Kidney glomerular epithelial cell (primary cell): ENCODE data around the gene JPT2.
"Not testable (repeated sequence)": the region's sequence is repeated elsewhere in the genome, so short reads cannot be mapped to it uniquely, and the experiment has no call there.

ENCODE experiments used
- DNase-seq: peaks from one replicate; lab custom pipeline; 2025; lab: John Stamatoyannopoulos, UW

JPT2 gene

DNA sequence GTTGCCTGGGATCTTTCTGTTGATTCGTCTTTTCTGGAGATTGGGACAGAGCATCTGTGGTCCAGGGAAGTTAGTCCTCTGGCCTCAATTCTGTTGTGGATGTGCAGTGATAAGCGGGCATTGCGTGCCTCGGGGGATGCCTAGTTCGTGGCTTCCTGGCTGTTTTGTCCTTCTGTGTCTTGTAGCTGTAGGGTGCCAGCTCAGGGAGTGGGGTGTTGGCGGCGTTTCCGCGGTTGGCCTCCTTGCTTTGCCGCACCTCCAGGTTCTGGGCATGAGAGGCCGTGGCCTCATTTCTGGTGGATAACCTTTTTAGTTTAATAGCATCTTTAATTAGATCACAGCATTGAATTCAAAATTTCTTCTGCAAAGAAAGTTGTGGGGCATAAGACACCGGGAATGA, 1.4 kb upstream of the JPT2 start:
- DNase-seq = no peak

DNA sequence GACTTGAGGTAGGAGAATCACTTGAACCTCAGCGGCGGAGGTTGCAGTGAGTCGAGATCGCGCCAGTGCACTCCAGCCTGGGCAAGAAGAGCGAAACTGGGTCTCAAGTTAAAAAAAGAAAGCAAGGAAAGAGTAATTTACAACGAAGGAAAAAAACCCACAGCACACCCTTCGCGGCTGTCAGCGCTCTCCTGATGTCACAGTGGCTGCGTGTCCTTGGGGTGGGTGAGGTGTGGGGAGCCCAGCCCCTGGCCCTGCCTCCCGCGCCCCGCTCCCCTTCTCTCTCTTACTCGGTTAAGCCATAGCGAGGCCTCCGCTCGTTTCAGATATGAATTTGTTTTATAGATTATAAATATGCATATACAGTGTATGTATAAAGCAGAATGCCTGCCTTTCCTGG, 740 bp upstream of the JPT2 start:
- no peak for DNase-seq

DNA sequence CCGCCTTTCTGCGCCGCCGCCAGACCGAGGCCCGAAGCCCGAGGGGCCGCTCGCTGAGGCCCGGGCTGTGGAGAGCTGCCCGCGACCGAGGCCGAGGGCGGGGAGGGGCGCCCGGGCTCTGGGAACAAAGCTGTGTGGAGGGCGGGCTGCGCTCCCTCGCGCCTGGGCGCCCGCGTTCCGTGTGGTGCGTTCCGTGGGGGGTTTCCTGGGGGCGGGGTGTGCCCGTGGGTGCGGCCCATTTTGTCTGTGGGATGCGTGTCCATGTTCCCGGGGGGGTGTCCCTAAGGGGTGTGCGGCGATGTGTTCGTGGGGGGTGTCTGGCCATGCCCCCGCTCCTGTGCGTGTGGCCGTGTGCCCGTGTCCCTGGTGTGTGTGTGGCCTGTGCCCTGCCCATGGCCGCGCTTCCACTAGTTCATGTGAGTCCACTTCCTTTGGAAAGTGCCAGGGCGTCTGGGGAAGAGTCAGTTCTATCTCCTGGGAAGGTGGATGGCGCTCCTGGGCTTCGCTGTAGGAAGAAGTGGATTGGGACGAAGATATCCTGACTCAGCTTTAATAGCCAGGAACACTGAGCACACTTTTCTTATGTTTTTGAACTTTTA, 520 bp downstream of the JPT2 start:
- peak; percentile 40 for DNase-seq

DNA sequence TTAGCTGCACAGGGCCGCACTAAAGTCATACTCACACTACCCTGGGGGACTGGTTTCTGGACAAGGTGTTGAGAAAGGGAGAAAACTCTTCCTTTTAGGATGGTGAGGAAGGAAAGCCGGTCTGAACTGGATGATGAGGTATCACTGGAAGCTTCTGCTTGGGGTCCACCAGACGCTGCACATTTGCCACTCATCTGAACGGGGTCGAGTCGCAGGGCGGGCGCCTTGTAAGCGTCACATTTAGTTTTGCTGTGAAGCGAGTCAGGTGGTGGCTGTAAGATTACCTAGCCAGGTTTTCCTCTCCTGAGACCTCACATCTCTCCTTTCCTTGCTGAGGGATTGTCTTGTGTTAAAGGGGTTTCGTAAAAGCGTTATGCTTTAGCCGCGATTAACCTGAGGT, 2.3 kb downstream of the JPT2 start:
- no peak for DNase-seq

DNA sequence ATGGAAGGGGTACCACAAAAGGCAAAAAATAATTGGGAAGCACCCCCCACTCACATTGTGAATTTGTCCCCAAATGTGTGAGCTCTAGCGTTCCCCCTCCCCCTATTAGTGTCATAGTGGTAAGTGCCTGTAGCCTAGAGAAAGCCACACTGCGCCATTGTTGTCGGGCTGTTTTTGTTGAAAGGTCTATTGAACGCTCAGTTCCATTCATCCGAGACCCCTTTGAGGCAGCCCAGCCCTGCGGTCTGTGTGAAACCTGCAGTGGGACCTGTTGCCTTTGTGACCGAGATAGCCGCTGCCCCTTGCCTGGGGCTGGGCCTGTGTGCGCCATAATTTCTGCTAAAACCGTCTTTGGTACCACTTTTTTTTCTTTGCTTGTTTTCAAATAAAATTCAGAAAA, 3.0 kb downstream of the JPT2 start:
- no peak for DNase-seq

DNA sequence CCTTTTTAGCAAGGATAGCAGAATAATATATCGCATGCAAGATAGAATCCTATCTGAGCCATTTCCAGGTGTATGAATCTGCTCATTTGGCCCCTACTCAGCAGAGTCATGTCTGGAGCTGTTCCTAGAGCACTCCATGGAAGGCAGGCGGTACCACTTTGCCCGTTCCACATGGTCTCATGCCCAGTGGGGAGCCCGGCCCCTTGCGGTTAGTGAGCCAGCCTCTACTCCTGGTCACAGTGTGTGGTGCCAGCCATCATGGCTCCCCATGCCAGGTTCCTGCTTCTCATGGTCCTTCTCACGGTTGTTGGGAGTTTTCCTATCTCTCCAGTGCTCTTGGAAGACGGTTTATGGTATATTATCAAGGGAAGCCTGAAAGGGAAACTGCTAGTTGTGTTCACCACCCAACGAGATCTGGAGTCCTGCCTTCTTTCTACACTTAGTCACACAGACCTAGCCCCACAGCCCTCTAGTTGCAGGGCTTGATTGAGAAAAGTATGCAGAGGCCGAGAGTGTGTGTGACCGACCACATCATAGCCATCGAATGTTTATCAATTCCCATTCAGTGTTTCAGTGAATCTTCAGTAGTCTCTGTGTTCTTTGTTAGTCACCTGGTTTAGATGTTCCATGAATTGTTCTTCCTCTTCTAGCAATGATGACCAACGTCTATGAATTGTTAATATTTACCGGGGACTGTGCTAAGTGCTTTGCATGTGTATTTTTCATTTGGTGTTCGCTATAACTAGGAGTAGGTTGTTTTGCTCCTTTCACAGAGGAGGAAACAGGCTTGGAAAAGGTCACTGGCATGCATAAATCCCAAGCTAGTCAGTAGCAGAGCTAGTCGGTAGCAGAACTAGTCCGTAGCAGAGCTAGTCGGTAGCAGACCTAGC, 9.6 kb downstream of the JPT2 start:
- DNase-seq = peak; percentile 43

DNA sequence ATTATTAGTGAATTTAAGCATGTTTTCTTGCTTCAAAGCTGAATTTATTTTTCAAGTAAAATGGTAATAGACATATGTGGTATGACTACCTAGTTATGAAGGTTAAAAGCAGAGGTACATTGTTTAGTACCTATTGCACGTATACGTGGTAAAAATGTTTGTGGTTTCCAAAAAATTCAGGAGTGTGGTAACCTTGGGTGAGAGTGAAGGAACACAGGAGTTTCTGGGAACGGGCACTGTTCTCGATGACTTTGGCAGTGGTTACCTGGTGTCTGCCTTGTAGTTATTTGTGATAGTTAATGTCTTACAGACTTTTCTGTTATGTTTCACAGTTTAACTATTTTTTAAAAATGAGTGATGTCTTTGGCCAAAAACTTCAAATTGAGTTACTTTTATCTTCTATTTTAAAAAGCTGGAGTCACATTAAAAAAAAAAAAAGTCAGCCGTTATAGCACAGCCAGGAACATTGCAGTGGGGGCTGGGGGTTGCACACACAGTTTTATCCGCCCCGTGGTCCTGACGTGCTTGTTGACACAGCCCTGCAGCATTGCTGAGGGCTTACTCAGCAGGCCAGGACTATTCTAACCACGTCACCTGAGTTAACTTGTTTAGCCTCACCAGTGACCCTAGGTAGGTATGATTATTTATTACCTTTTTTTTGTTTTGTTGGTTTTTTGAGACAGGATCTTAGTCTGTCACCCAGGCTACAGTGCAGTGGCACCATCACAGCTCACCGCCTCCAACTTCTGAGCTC, 10.9 kb downstream of the JPT2 start:
- peak; percentile 95 for DNase-seq

DNA sequence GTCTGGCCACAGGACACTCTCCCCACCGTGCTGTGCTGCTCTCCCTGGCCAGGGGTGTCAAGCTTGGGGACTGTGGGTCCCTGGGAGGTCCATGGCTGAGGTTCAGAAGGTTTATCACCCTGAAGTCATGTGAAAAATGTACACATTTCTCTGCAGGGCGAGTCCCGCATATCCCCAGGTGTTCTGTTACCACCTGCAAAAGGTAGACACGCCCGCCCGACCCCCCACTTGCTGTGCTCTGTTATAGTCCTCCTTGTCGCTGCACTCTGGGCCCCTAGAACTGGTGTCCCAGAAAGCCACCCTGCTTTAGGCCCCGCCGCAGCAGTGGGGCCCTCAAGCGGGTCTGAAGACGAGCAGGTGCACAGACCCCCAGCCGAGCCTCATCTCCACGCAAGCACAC, 11.8 kb downstream of the JPT2 start:
- DNase-seq = no peak

DNA sequence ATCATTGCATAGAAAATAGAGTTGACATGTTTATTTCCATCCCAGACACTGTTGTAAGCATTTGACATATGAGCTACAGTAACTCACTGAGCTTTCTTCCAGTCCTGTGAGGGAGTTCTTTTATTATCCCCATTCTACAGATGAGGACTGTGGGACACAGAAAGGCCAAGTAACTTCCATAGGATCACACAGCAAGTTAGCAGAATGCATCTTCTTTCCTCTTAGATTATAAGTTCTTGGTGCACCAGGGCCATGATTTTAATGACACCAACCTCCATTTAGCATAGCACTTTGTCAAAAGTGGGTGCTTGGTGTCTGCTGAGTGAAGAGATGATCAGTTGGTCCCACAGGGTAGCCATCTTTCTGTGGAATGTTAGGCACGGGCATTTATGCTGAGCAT, 12.7 kb downstream of the JPT2 start:
- no peak for DNase-seq

DNA sequence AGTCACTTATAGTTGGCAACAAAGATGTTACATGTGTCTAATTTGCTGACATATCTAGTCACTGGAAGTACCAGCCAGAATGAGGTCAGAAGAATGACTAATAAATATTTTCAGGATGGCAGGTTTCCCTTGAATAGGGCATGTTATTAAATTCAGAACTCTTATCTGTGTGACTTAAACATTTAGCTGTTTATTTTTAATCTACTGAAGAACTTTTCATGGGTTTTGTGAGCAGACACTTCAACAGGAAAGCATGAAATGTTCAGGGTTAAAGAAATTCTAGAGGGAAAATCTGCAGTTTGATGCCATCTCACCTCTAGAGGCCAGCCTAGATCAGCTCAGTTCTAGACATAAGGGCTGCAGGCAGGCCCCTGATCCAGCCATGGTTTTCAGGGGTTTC, 13.2 kb downstream of the JPT2 start:
- peak; percentile 54 for DNase-seq

DNA sequence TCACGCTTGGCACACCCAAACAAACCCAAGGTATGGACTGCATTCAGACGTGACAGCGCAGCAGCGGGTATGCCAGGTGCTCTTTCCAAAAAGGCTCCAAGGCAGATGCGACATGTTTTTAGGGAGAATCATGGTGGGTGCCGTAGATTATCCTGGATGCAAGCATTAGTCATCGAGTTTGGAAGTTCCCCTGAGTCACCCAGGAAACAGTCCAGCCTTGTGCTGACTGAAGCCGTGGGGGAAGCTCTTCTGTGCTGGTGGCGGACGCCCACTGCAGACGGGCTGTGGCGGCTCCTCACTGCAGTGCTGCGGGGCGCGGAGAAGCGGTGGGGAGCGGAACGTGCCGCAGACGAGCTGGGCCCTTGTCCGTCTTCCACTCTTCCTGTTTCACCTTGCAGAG, 13.9 kb downstream of the JPT2 start:
- DNase-seq = peak; percentile 84

DNA sequence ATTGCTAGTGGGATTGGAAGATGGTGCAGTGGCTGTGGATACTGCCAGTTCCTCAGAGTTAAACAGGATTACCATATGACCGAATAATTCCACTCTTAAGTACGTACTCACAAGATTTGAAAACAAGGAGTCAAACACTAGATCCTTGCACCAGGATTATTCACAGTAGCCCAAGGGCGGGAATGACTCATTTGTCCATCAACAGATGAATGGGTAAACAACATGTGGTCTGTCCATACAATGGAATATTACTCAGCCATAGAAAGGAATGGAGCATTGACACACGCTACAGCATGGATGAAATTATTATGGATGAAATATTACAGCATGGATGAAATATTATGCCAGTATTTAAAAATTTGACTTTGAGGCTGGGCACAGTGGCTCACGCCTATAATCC, 18.8 kb downstream of the JPT2 start:
- no peak for DNase-seq

DNA sequence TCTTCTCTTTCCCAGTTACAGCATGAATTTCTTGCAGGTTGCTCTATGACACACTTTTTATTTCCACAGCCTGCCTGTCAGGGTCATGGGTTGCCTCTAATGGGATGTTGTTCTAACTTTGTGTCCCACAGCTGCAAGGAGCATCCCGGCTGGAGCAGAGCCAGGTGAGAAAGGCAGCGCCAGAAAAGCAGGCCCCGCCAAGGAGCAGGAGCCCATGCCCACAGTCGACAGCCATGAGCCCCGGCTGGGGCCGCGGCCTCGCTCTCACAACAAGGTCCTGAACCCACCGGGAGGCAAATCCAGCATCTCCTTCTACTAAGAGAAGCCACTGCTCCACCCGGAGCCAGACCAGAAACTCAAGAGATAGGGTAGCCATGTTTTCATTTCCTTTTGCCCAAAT, 20.6 kb downstream of the JPT2 start:
- DNase-seq = no peak

DNA sequence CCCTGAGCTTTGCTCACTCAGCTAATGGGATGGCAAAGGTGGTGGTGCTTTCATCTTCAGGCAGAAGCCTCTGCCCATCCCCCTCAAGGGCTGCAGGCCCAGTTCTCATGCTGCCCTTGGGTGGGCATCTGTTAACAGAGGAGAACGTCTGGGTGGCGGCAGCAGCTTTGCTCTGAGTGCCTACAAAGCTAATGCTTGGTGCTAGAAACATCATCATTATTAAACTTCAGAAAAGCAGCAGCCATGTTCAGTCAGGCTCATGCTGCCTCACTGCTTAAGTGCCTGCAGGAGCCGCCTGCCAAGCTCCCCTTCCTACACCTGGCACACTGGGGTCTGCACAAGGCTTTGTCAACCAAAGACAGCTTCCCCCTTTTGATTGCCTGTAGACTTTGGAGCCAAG, 22.2 kb downstream of the JPT2 start:
- DNase-seq = no peak

DNA sequence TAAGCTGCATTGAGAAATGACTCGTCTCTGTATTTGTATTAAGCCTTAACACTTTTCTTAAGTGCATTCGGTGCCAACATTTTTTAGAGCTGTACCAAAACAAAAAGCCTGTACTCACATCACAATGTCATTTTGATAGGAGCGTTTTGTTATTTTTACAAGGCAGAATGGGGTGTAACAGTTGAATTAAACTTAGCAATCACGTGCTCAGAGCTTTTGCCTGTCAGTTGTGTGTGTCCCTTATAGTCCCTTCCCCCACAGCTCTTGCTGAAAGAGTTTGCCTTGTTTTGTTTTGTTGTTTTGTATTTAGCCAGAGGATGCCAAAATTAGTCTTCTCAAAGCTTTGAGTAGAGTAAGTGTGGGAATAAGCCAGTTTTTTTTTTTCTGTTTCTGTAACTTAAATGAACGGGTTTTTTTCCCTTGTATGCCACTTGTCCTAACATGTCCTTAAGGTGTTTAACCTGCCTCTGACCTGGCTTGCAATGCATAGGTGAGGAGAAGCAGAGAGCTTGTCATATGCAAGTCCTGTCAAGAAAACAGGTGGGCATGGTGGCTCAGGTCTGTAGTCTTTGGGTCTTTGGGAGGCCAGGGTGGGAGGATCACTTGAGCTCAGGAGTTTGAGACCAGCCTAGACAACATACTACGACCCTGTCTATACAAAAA, 23.3 kb downstream of the JPT2 start:
- no peak for DNase-seq

DNA sequence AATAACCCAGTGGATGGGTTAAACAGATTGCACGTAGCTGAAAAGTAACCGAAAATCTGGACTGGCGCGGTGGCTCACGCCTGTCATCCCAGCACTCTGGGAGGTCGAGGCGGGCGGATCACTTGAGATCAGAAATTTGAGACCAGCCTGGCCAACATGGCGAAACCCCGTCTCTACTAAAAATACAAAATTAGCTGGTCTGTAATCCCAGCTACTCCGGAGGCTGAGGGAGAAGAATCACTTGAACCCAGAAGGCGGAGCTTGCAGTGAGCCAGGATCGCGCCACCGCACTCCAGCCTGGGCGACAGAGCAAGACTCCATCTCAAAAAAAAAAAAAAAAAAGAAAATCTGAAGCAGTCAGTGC, 27.2 kb downstream of the JPT2 start:
- DNase-seq = not testable (repeated sequence)

DNA sequence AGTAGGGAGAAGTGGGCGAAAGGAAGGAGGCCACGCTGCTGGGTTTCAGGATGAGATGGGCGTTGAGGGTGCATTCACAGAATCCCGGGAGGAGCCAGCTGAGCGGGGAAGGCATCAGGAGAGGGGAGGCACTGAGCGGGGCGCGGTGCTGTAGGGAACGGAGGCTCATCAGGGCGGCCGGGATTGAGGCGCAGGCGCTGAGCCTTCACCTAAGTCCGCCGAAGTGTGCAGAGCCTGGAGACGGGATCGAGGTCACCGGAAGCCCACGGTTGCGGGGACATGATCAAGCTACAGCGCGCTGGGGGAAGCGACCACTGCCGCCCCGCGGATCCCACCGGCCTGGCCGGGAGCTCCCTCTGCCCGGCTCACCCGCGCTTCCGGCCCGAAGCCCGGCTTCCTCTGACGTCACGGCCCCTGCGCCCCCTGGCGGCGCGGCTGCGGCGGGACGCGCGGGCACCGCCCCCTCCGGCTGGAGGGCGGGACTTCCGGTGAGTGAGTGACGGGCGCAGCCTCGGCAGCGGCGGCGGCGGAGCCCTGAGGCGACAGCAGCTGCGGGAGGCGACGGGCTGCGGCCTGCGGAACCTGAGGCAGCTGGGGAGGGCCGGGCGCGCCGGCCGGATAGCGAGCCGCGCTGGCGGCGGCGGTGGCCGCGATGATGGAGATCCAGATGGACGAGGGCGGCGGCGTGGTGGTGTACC, 27.8 kb downstream of the JPT2 start, which contains the start of gene MAPK8IP3:
Gene MAPK8IP3 (plus strand): TSS at position 508 of the 698 bp plus-strand sequence. CDS start 145 bp downstream, at position 653.
- DNase-seq = peak; percentile 85

DNA sequence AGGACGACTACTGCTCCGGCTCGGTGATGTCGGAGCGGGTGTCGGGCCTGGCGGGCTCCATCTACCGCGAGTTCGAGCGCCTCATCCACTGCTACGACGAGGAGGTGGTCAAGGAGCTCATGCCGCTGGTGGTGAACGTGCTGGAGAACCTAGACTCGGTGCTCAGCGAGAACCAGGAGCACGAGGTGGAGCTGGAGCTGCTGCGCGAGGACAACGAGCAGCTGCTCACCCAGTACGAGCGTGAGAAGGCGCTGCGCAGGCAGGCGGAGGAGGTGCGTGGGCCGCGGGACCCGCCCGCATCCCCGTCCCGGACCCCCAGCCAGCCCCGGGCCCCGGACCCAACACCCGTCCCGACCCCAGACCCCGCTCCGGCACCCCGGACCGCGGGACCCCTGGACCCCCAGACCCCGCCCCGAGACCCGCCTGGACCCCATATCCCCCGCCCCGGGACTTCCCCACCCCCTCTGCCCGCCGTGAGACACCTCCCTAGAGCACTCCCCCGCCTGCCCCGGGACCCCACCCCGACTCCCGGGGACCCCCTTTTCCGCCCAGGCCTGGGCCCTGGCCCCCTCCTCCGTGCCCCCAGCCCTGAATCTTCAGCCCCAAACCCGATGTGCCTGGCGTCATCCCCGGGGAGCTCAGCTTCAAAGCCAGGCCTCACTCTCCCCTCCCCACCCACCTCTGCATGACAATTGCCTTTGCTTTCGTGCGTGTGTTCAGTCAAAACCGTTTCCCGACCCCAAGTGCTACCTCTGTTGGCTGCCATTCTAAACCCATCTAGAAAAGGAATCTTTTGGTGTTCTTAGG, 28.5 kb downstream of the JPT2 start:
- DNase-seq = peak; percentile 58

DNA sequence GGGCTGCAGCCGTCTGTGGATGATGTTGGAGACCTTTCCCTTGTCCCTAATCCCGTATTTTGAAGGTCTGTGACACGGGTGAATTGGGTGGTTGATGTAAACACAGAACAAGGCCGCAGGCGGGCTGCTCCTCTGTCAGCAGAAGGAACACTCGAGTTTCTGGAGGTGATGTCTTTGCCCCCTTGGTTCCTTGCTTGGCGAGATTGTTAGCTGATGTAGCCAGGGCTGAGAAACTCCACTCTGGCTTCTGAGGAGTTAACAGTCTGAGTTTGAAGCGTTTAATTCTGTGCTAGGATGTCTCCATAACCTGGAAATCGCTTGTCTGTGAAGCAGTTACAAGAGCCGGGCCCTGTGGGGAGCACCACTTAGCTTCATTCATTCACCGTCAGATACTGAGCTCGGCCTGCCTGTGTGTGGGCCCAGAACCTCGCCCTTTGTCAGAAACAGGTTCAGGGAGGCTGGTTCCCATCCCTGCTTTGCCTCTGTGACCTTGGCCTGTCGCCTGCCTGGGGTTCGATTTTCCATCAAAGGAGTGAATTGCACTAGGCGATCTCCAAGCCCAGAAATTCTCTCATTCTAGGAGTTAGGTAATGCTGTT, 29.2 kb downstream of the JPT2 start:
- DNase-seq = peak; percentile 22

DNA sequence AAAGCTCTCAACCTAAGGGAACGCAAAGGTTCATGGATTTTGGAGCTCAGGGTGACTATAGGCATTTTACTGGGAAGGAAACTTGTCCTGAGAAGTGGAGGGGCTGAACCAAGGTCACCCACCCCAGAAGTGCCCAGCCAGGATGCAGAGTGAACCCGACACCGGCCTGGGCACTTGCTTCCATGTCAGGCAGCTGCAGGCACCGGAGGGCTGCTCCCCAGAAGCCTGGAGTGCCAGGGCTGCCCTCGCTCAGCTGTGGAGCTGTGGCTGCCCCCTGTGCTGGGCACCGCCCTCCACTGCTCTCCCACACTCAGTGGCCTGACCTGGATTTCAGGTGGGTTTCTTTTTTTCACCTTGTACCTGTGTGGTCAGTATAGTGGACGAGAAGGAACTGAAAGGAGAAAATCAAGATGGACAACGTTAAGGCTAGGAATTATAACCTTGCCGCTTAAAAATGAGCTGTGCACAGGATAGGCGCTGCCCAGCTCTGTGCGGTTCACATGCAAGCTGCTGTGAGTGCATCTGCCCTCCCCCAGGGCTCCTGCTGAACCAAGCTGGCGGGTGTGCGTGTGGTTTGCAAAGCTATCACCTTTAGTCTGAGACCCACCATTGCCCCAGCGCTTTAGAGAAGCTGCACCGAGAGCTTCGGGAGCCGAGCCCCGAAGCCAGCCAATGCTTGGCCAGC, 30.1 kb downstream of the JPT2 start:
- no peak for DNase-seq
